Fibroblast of pulmonary artery (primary cell): ENCODE data around the gene SETD2.
A peak's percentile ranks its signal among the peaks of the same experiment; 100 is the strongest.

Experiments used
- DNase-seq: peaks from one replicate; pipeline ENCODE4 v3.0.0-alpha.2; 2010; ENCODE audit warnings: low read depth
- H3K4me3 ChIP-seq: replicated peaks from 2 replicates; pipeline ENCODE4 v1.5.1; 2011; ENCODE audit warnings: low read depth, mild to moderate bottlenecking, control low read depth, low read length, moderate library complexity
- CTCF ChIP-seq: IDR thresholded peaks from 2 replicates; pipeline ENCODE4 v1.5.1; 2011; ENCODE audit warnings: mild to moderate bottlenecking, control low read depth, low read length, inconsistent platforms; ENCODE audit errors: missing control alignments

The SETD2 gene

GRCh38 chr3:46976326-46977190 is 187.4 kb downstream of the SETD2 start, which contains the start of gene CCDC12:
TSS of gene CCDC12 (minus strand) at chr3:46976745. CDS start at chr3:46976732, 13 bp downstream.
- peak; percentile 99 for DNase-seq
- peak within 1 kb of the TSS; percentile 98 for H3K4me3 ChIP-seq
- no peak for TF ChIP-seq CTCF

- TF ChIP-seq CTCF: no peak
- no peak for DNase-seq
- no peak overlapping the region for H3K4me3 ChIP-seq
These were observed 189.3 kb downstream of the SETD2 start for GRCh38 chr3:46974421-46975171.

DNA sequence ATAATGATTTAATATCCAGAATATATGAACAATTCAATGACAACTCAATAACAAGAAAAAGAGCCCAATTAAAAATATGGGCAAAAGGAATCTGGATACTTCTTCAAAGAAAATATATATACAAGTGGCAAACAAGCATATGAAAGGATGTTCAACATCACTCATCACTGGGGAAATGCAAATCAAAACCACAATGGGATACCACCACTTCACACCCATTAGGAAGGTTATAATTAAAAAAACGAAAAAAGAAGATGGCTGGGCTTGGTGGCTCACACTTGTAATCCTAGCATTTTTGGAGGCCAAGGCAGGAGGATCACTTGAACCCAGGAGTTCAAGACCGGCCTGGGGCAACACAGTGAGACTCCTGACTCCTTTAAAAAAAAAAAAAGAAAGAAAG is 191.5 kb downstream of the SETD2 start:
- no peak overlapping the region for H3K4me3 ChIP-seq
- TF ChIP-seq CTCF: no peak
- no peak for DNase-seq

DNA sequence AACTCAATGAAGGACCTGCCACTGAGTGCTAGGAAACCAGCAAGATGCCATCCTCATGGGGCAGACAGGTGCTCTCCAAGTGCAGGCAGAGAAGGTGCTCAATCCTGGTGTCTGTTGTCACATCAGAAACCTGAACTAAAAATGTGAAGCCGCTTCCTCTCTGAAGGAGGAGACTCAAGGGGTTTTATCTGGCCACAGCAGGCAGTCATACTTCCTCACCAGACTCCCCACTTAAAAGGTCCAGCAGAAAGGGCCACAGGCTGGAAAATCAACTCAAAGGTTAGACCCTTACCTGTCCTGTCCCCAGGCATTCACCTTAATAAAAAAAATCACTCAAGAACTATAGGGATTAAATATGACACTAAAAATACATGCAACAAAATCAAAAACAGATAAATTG is 192.2 kb downstream of the SETD2 start:
- no peak overlapping the region for H3K4me3 ChIP-seq
- TF ChIP-seq CTCF: no peak
- no peak for DNase-seq

- no peak for TF ChIP-seq CTCF
- no peak overlapping the region for H3K4me3 ChIP-seq
- no peak for DNase-seq
These were observed 192.8 kb downstream of the SETD2 start for GRCh38 chr3:46971151-46971550.

- H3K4me3 ChIP-seq: no peak overlapping the region
- DNase-seq: no peak
- TF ChIP-seq CTCF: no peak
These were observed 193.4 kb downstream of the SETD2 start for GRCh38 chr3:46970391-46971091.
